Measurements from ENCODE around the gene ATP6V0C.

Gene ATP6V0C

DNA sequence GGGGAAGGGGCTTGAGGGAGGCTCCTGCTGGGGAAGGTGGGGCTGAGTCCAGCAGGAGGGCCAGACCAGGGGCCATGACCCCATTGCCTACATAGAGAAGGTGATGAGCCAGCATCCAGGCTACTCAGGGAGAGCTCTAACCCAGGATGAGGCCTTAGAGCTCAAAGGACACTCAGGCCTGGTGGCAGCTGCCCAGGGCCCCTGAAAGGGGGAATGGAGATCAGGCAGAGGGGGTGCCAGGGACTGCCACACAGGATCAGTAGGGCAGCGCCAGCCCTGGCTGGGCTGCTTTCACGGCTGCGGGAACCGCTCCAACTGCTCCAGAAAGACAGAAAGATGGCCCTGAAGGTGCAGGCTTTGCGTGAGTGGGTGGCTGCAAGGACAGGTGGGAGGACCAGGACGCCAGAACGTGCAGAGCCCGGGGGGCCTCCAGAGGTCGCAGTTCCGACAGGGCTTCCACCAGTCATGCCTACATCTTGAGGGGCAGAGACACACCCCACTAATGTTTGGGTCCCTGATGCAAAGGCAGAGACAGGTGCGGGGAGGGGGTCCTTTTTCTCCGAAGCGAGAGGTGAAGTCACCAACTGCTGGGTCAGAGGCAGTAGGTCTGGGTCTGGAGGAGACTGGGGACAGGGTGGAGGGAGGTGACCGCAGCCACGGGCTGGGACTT is 882 bp upstream of the ATP6V0C start:
- DNase-seq: no peak

GRCh38 chr16:2514333-2515179 is 804 bp downstream of the ATP6V0C start:
- peak; percentile 79 for DNase-seq

- DNase-seq: peak; percentile 64
Measured at GRCh38 chr16:2515180-2515851, 1.6 kb downstream of the ATP6V0C start.

GRCh38 chr16:2516391-2517240 is 2.9 kb downstream of the ATP6V0C start:
- DNase-seq: no peak

- DNase-seq: no peak
Measured at GRCh38 chr16:2517954-2518605, 4.3 kb downstream of the ATP6V0C start.

DNA sequence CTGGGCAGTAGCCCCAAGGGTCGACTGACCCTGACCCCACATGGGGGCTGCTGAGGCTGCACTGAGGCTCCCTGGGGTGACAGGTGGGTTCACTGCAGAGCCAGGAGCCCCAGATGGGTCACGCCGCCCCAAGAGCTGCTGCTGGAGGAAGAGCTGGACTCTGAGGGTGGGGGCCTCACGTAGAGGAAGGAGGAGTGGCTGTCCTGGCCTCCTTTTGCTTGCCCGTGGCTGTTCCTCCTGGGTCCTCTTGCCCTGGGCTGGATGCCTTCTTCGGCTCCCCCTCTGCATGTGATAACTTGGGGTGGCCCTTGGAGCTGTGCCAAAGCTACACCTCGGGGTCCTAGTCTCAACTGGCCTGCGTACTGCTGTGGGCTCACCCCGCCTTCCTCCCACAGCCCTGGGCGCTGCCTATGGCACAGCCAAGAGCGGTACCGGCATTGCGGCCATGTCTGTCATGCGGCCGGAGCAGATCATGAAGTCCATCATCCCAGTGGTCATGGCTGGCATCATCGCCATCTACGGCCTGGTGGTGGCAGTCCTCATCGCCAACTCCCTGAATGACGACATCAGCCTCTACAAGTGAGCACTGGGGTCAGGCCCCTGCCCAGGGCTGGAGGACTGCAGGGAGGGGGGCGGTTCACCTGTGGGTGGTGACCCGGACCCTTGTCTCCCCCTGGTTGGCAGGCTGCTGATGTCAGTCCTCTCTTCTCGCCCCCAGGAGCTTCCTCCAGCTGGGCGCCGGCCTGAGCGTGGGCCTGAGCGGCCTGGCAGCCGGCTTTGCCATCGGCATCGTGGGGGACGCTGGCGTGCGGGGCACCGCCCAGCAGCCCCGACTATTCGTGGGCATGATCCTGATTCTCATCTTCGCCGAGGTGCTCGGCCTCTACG is 5.3 kb downstream of the ATP6V0C start:
- DNase-seq: no peak

DNA sequence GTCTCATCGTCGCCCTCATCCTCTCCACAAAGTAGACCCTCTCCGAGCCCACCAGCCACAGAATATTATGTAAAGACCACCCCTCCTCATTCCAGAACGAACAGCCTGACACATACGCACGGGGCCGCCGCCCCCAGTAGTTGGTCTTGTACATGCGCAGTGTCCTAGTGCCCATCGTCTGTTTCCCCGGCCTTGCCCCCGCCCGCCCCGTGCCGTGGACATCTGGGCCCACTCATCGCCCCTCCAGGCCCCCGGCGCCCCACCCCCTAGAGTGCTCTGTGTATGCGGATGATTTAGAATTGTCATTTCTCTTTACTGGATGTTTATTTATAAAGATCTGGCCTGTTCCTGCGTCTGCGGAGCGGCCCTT is 5.9 kb downstream of the ATP6V0C start:
- no peak for DNase-seq

GRCh38 chr16:2520097-2520783 is 6.5 kb downstream of the ATP6V0C start, which contains the start of gene AMDHD2:
Gene AMDHD2, plus strand, starts transcription at chr16:2520371. Its CDS starts 88 bp downstream, at chr16:2520459.
- DNase-seq: peak; percentile 96

GRCh38 chr16:2520784-2521531 is 7.2 kb downstream of the ATP6V0C start:
- peak; percentile 87 for DNase-seq

GRCh38 chr16:2523801-2524231 is 10.1 kb downstream of the ATP6V0C start:
- DNase-seq: no peak

DNA sequence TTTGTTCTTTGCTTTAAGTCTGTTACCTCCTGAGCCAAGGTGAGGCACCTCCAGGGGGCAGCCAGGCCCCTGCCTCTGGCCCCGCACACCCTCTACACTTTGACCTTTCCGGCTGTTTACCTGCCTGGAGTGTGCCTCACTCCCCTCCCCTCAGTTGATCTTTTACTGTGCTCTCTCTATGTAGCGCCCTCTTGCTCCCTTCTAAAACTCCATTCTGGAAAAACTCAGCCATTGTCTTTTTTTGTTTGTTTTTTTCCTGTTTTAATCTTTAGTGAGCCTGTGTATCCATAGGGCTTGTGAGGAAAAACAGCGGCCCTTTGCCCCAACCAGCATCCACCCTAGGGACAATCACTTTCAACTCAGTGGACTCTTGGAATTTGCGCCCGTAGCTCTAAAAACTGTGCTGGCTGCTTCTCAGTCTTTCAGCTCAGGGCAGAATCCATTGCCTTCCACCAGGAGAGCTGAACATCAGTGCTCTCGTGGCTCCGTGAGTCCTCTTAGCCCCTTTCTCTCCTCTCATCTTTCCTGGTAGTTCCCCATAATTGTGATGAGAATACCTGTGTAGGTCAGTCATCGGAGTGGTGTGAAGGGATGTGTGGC is 10.7 kb downstream of the ATP6V0C start:
- no peak for DNase-seq

- DNase-seq: no peak
Measured at GRCh38 chr16:2526135-2526534, 12.4 kb downstream of the ATP6V0C start.

DNA sequence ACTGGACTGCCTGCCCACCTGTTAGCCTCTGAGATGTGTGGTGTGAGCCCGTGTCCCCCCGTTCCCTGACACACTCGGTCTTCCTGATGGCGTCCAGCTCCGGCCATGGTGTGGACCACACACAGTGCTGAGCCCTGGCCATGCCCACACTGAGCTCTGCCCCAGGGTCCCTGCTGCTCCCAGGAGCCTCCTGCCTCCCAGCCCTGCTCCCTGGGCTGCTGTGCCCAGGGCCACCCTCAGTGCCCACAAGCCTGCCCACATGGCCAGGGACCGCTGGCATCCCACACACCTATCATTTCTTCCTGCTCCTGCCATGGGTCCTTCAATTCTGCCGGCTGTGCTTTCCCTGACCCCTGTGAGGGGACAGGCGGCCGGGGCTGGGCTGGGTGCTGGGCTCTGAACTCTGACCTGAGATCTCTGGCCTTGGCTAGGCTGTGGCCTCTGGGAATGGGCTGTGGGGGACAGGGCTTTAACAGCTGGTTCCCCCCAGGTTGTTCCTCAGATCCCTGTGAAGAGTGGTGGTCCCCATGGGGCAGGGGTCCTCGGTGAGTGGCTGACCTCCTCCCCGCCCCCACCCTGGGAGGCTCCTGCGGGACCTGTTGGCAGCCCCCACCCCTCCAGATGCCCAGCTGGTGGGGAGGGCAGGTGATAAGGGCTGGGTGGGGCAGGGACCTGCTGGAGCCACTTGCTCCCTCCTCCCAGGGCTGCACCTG is 13.5 kb downstream of the ATP6V0C start:
- DNase-seq: no peak

DNA sequence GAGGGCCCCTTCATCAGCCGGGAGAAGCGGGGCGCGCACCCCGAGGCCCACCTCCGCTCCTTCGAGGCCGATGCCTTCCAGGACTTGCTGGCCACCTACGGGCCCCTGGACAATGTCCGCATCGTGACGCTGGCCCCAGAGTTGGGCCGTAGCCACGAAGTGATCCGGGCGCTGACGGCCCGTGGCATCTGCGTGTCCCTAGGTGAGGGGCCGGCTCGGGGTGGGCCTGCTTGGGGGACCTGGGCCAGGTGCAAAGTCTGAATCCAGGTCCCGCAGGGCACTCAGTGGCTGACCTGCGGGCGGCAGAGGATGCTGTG is 14.0 kb downstream of the ATP6V0C start:
- DNase-seq: no peak

- DNase-seq: no peak
Measured at GRCh38 chr16:2528161-2529060, 14.7 kb downstream of the ATP6V0C start.

- DNase-seq: no peak
Measured at GRCh38 chr16:2529061-2529931, 15.5 kb downstream of the ATP6V0C start.

Measured in activated effector memory CD4-positive, alpha-beta T cell treated with anti-CD3 and anti-CD28 coated beads, Interleukin-2, amount 50 U/mL, for 16 hours (primary cell).